Activated CD4-positive, alpha-beta memory T cell treated with anti-CD3 and anti-CD28 coated beads for 36 hours (primary cell): ENCODE data around the gene DCC. TPM values are rescaled to one million over a fixed set of nuclear protein-coding genes. Genes with fewer than 3 reads are reported as not detected.

ENCODE experiments used
- CTCF ChIA-PET: fragments of 350-600 bp; sonication (Branson Sonifier 250); formaldehyde crosslinking; loops from one replicate; lab custom pipeline; 2021; ENCODE audit warnings: antibody characterized with exemption, inconsistent platforms; lab: Charles Lee
- POLR2A ChIA-PET: fragments of 350-600 bp; sonication (Branson Sonifier 250); formaldehyde crosslinking; loops from one replicate; lab custom pipeline; 2021; ENCODE audit warnings: antibody characterized with exemption; lab: Charles Lee
- DNase-seq: peaks from one replicate; pipeline ENCODE4 v3.0.0-alpha.2; 2020
- H3K27ac Mint-ChIP-seq: one replicate; pipeline ENCODE4 v1.8.0; 2021; ENCODE audit warnings: mixed read lengths
- H3K27me3 Mint-ChIP-seq: one replicate; pipeline ENCODE4 v1.8.0; 2021; ENCODE audit warnings: mixed read lengths
- H3K36me3 Mint-ChIP-seq: one replicate; pipeline ENCODE4 v1.8.0; 2021; ENCODE audit warnings: mixed read lengths
- H3K4me1 Mint-ChIP-seq: one replicate; pipeline ENCODE4 v1.8.0; 2021; ENCODE audit warnings: low read depth, mixed read lengths
- H3K4me3 Mint-ChIP-seq: one replicate; pipeline ENCODE4 v1.8.0; 2021; ENCODE audit warnings: mild to moderate bottlenecking, mixed read lengths
- H3K9me3 Mint-ChIP-seq: one replicate; pipeline ENCODE4 v1.8.0; 2021; ENCODE audit warnings: mixed read lengths
- intact Hi-C: fragments of 100-400 bp; cut with micrococcal nuclease; formaldehyde crosslinking; loops from one replicate; pipeline ENCODE4 v1.15.1; 2023
- total RNA-seq, 2 experiments: library from RNA; stranded (reverse); gene quantifications; one replicate each; pipeline ENCODE4 v1.2.3, GENCODE V29; 2021

The DCC gene
- total RNA-seq, 2 experiments from 2014 or later = not detected

DNA sequence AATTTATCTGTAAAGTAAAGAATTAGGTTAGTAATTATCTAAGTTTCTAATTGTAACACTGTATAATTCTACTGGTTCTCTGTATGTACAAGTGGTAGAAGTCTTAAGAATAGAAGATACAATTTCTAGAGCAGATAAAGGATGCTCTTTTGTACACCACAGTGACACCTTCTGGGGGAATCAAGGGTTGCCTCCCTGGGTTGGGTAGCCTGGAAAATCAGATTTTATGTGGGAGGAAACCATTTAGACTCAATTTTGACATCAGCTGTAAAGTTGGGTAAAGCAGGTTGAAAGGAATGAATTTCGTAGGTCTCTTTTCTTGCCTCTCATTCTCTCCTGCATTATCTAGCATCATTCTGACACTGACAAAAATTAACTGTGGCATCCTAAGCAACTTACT, 354.8 kb downstream of the DCC start:
- CTCF ChIA-PET = no interaction called here

DNA sequence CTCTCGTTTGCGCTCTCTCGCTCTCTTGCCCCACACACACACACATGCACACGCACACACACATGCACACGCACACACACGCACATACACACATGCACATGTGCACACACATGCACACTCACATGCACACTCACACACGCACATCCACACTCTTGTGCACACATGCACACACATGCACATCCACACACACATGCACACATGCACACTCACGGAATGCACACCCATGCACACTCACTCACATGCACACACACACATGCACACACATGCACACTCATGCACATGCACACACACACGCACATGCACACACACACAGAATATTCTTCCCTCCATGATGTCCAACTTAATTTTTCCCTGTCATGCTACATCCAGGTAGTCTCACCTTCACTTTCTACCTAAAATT, 360.1 kb downstream of the DCC start:
- ChIA-PET CTCF (no interaction called here), POLR2A (no interaction called here)
- Mint-ChIP-seq H3K27ac (no peak overlapping the region), H3K4me1 (no peaks in the 10 kb centered on the region), H3K9me3 (peaks cover 4% of the 10 kb centered on the region), H3K4me3 (no peak overlapping the region), H3K36me3 (no peaks in the 10 kb centered on the region), H3K27me3 (no peaks in the 10 kb centered on the region)
- no peak for DNase-seq
- intact Hi-C loops = no loop called here

More for the DNA sequence above, 354.8 kb downstream of the DCC start:
- intact Hi-C loops = loop anchor here (5.0 kb wide), 1 partner anchor 1028 kb away; no protein-coding TSS in a partner anchor
- H3K4me1 Mint-ChIP-seq = no peaks in the 10 kb centered on the region
- POLR2A ChIA-PET = no interaction called here
- no peaks in the 10 kb centered on the region for H3K9me3 Mint-ChIP-seq
- H3K27ac Mint-ChIP-seq = no peak overlapping the region
- no peak for DNase-seq
- H3K27me3 Mint-ChIP-seq = no peaks in the 10 kb centered on the region
- H3K36me3 Mint-ChIP-seq = no peaks in the 10 kb centered on the region
- H3K4me3 Mint-ChIP-seq = no peak overlapping the region

DNA sequence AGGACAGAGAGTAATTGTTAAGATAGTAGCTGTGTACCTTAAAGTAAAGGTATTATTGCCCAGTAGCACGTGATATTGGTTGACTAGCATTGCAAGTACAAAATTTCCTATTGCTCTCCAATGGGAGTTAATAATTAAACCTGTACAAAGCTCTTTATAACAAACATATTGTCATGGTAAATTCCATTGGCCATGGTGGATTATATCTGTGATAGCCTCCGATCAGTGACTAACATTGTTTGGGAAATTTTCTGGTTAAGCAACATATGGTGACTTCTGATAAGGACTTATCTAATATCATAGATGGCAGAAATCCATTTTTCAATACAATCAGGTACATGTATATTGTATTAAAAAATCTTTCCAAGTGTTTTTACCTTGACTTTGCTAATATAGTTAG, 360.8 kb downstream of the DCC start:
- H3K4me3 Mint-ChIP-seq = no peak overlapping the region
- ChIA-PET POLR2A (no interaction called here), CTCF (interaction anchor here (0.6 kb wide), 1 partner anchor 354 kb away, joined by 3 read pairs; no protein-coding TSS in a partner anchor)
- no peaks in the 10 kb centered on the region for H3K27me3 Mint-ChIP-seq
- DNase-seq = no peak
- no peak overlapping the region for H3K27ac Mint-ChIP-seq
- H3K9me3 Mint-ChIP-seq = peaks cover 4% of the 10 kb centered on the region
- H3K4me1 Mint-ChIP-seq = no peaks in the 10 kb centered on the region
- no peaks in the 10 kb centered on the region for H3K36me3 Mint-ChIP-seq
- intact Hi-C loops = no loop called here

DNA sequence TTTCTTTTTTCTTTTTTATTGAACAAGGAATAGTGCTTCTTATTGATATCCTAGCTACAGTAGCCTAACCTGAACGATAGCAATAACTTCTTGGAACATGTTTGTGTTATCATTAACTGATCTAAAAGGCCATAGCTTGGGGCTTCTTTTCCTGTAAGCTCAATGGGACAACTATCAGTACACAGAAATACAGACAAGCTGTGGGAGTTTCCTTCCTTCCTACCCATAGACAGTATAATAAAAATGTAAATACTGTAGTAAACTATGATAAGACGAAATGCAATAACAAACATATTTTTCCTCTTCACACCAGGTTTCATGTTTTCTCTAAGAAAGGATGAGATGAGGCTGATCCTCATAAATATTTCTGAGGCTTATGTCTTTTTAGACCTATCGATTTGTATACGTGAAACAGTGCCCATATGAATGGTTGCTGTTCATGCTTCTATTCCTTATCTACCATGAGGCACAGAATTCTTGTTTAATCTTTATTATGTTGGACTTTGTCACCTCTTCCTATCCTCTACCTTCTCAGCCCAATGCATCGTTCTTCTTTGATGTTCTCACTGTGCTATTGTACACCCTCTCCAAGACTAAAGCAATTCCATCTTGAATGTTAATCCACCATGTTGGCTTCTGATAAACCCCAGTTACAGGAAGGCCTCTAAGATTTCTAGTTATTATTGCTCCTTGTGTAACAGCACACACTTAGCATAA, 361.4 kb downstream of the DCC start:
- intact Hi-C loops = no loop called here
- H3K9me3 Mint-ChIP-seq = peaks cover 4% of the 10 kb centered on the region
- no peak overlapping the region for H3K27ac Mint-ChIP-seq
- H3K27me3 Mint-ChIP-seq = no peaks in the 10 kb centered on the region
- H3K4me1 Mint-ChIP-seq = no peaks in the 10 kb centered on the region
- H3K4me3 Mint-ChIP-seq = no peak overlapping the region
- H3K36me3 Mint-ChIP-seq = no peaks in the 10 kb centered on the region
- ChIA-PET CTCF (interaction anchor here (0.6 kb wide), 1 partner anchor 355 kb away, joined by 3 read pairs; no protein-coding TSS in a partner anchor), POLR2A (no interaction called here)
- no peak for DNase-seq

DNA sequence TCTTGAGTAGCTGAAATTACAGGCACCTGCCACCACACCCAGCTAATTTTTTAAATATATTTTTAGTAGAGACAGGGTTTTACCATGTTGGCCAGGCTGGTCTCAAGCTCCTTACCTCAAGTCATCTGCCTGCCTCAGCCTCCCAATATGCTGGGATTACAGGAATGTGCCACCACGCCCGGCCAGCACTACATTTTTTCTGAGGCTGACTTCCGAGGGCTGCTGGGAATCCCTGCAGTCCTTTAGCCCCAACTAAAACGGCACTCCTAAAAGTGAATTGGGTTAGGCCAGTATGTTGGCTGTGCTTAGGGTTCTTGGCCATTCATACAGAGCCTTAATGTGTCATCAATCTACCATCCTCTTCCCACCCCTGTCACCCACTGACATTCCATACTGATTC, 375.4 kb downstream of the DCC start:
- CTCF ChIA-PET = no interaction called here
- POLR2A ChIA-PET = no interaction called here
- no peak overlapping the region for H3K27ac Mint-ChIP-seq
- H3K4me1 Mint-ChIP-seq = no peaks in the 10 kb centered on the region
- no peaks in the 10 kb centered on the region for H3K27me3 Mint-ChIP-seq
- no peaks in the 10 kb centered on the region for H3K9me3 Mint-ChIP-seq
- H3K36me3 Mint-ChIP-seq = no peaks in the 10 kb centered on the region
- intact Hi-C loops = no loop called here
- H3K4me3 Mint-ChIP-seq = no peak overlapping the region
- DNase-seq = no peak

DNA sequence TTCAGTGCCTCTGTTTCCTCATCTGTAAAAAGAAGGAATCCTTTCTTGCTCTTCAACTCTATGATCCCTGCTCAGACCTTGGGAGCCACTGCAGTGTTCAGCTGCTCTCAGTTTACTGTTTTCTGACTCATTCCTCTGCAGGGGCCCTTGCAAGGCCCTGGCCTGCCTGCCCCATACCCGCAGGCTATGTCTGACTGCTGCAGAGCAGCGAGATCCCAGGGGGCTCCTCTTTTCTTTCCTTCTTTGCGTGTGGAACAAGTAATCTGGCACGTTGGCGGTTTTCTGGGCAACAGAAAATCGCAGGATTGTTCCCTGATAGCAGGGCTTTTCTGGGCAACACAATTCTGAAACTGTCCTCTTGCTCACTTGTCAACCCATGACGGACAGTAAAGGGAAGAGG, 376.0 kb downstream of the DCC start:
- Mint-ChIP-seq H3K36me3 (no peaks in the 10 kb centered on the region), H3K4me3 (no peak overlapping the region), H3K27ac (no peak overlapping the region), H3K9me3 (no peaks in the 10 kb centered on the region), H3K27me3 (no peaks in the 10 kb centered on the region), H3K4me1 (no peaks in the 10 kb centered on the region)
- POLR2A ChIA-PET = no interaction called here
- intact Hi-C loops = no loop called here
- CTCF ChIA-PET = no interaction called here
- no peak for DNase-seq

DNA sequence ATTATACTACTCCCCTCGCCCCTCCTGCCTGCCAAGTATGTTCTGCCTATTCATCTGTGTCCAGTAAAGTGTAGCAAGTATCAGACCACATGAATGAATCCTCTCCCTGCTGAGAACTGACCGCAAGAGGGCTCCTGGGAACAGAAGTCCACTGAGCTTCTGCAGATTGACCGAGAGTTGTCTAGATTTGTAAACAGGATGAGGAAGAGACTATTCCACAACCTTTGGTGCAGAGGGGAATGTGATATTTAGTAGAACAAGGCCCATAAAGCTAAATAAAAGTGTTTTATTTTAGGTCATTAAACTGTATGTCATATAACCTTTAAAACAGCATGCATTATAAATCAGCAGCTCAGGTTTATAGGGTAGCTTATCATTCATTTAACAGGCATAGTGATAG, 377.0 kb downstream of the DCC start:
- no peaks in the 10 kb centered on the region for H3K4me1 Mint-ChIP-seq
- ChIA-PET POLR2A (no interaction called here), CTCF (no interaction called here)
- H3K4me3 Mint-ChIP-seq = no peak overlapping the region
- DNase-seq = no peak
- H3K36me3 Mint-ChIP-seq = no peaks in the 10 kb centered on the region
- H3K27me3 Mint-ChIP-seq = no peaks in the 10 kb centered on the region
- no peaks in the 10 kb centered on the region for H3K9me3 Mint-ChIP-seq
- no peak overlapping the region for H3K27ac Mint-ChIP-seq
- intact Hi-C loops = no loop called here

DNA sequence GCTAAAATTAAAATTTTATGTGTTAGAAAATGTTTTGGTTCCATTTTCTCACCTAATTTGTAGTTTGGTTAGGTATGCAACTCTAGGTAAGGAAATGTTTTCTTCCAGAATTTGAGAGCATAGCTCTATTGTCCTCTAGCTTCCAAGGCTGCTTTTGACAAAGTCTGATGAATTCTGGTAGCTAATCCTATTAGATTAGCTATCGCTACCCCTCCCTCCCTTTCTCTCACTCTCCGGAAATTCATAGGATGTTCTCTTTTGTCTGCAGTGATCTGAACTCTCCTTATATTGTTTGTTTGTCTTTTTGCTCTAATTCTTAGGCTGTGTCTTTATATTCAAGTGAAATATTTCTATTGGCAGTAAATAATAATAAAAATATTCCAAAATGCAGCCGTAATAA, 382.9 kb downstream of the DCC start:
- Mint-ChIP-seq H3K9me3 (no peaks in the 10 kb centered on the region), H3K36me3 (no peaks in the 10 kb centered on the region), H3K27me3 (no peaks in the 10 kb centered on the region), H3K4me3 (no peak overlapping the region), H3K27ac (no peak overlapping the region), H3K4me1 (no peaks in the 10 kb centered on the region)
- intact Hi-C loops = no loop called here
- ChIA-PET POLR2A (no interaction called here), CTCF (no interaction called here)
- no peak for DNase-seq

DNA sequence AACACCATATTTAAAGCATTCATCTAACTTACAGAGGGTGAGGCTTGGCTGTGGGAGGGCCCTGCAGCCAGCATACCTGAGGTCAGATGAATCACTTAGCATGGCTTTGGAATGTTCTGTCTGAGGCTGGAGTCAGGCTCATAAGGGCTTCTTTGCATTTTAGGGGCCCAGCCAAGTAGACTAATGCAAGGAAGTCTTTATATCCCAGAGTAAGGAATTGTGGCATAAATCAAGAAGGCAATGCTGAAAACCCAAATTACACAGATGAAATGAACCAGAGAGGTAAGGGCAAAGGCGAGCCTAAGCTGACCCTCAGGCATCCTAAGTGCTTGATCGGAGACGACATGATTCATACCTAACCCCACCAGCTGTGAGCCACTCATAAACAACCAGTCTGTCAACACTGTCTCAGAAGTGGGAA, 383.6 kb downstream of the DCC start:
- H3K4me3 Mint-ChIP-seq = no peak overlapping the region
- intact Hi-C loops = no loop called here
- no peak overlapping the region for H3K27ac Mint-ChIP-seq
- DNase-seq = no peak
- H3K4me1 Mint-ChIP-seq = no peaks in the 10 kb centered on the region
- no peaks in the 10 kb centered on the region for H3K36me3 Mint-ChIP-seq
- ChIA-PET POLR2A (no interaction called here), CTCF (no interaction called here)
- no peaks in the 10 kb centered on the region for H3K27me3 Mint-ChIP-seq
- H3K9me3 Mint-ChIP-seq = no peaks in the 10 kb centered on the region

DNA sequence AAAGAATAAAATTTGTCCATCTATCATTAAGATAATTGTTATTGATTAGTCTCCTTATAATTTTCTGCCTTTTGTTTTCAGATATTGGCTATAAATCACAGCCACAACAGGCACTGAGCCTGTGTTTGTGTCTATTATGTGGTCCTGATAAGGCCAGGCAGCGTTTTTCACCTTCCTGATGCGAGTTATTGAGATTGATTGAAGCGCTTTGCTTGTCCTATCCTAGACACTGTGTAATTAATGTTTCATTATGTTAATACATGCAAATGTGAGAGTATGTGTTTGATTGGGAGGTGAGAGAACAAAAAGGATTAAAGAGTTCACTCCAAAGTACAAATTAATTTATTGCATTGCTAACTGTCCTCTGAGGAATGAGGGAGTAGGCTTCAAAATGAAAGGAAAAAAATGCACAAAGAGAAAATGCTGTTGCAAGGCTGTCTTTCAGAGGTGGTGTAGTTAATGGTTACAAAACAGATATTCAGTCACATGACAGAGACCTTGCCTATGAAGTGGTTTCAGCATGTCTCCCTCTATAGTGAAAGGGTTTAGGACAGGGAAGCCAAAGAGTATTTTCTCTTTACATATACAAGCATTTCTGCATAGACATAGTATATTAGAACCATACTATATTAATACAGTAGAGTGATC, 391.1 kb downstream of the DCC start:
- Mint-ChIP-seq H3K4me3 (no peak overlapping the region), H3K4me1 (no peaks in the 10 kb centered on the region), H3K36me3 (no peaks in the 10 kb centered on the region), H3K27ac (no peak overlapping the region), H3K9me3 (peaks cover 2% of the 10 kb centered on the region), H3K27me3 (no peaks in the 10 kb centered on the region)
- intact Hi-C loops = no loop called here
- CTCF ChIA-PET = no interaction called here
- POLR2A ChIA-PET = no interaction called here
- DNase-seq = no peak

DNA sequence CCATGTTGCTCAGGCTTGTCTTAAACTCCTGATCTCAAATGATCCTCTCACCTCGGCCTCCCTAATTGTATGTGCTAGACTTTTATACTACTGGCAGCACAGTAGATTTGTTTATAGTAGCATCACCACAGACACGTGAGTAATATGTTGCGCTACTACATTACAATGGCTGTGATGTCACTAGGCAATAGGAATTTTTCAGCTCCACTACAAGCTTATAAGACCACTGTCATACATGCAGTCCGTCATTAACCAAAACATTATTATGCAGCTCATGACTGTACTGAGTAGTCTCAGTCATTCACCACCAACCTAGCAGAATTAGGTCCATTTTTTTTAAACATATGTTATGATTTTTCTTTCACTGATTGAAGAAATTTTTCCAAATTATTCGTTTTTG, 398.9 kb downstream of the DCC start:
- intact Hi-C loops = no loop called here
- ChIA-PET POLR2A (no interaction called here), CTCF (no interaction called here)
- DNase-seq = no peak
- H3K27ac Mint-ChIP-seq = no peak overlapping the region
- H3K9me3 Mint-ChIP-seq = peaks cover 6% of the 10 kb centered on the region
- H3K27me3 Mint-ChIP-seq = no peaks in the 10 kb centered on the region
- H3K4me1 Mint-ChIP-seq = no peaks in the 10 kb centered on the region
- H3K4me3 Mint-ChIP-seq = no peak overlapping the region
- no peaks in the 10 kb centered on the region for H3K36me3 Mint-ChIP-seq

DNA sequence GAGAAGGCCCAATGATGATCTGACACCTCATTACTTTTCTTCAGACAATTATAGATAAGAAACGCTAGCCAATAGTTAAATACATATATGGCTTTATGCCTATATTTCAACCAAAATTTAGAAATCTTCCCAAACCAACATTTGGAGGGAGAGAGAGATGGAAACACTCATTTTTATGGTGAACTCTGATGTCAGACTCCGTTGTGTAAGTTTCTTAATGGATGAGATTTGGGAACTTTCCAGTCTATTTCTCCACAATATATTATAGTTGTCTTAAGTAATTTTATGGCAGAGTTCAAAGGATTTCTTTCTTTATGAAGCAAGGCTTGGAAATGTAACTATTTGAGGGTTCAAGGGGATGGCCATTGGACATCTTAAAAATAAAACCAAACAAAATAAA, 407.0 kb downstream of the DCC start:
- POLR2A ChIA-PET = no interaction called here
- H3K27ac Mint-ChIP-seq = no peak overlapping the region

DNA sequence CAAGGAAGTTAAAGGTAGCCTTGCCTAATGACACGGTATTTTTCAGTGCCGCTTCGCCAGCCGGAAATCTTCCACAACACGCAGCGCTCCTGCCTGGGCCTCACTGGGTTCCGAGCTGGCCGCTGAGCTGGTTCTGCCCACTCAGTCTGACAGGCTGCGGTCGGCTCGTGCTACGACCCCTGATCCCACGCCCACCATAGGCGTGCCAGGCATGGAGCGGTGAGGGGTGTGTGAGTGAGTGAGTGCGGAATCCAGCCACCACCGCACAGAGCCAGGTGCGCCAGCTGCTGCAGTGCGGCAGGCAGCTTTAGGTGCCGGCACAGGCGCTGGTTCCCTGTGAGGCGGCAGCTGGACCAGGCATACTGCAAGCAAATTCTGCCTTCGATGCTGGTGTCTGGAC, 407.9 kb downstream of the DCC start:
- CTCF ChIA-PET = no interaction called here
- Mint-ChIP-seq H3K4me1 (no peaks in the 10 kb centered on the region), H3K27me3 (no peaks in the 10 kb centered on the region), H3K36me3 (no peaks in the 10 kb centered on the region), H3K9me3 (no peaks in the 10 kb centered on the region), H3K27ac (no peak overlapping the region), H3K4me3 (no peak overlapping the region)
- POLR2A ChIA-PET = no interaction called here
- no peak for DNase-seq
- intact Hi-C loops = no loop called here

More for the DNA sequence above, 407.0 kb downstream of the DCC start:
- intact Hi-C loops = no loop called here
- no peaks in the 10 kb centered on the region for H3K4me1 Mint-ChIP-seq
- H3K36me3 Mint-ChIP-seq = no peaks in the 10 kb centered on the region
- no peaks in the 10 kb centered on the region for H3K27me3 Mint-ChIP-seq
- no peaks in the 10 kb centered on the region for H3K9me3 Mint-ChIP-seq
- no peak overlapping the region for H3K4me3 Mint-ChIP-seq
- CTCF ChIA-PET = no interaction called here
- DNase-seq = no peak
